Activated naive CD4-positive, alpha-beta T cell (primary cell): ENCODE measurements around the gene IFITM10.
"Not testable (repeated sequence)": the region's sequence is repeated elsewhere in the genome, so short reads cannot be mapped to it uniquely, and the experiment has no call there.

Experiments
- DNase-seq, 4 experiments: peaks; one replicate each; lab custom pipeline; 2025; lab: John Stamatoyannopoulos, UW

IFITM10 gene

GRCh38 chr11:1777737-1778136, 27.3 kb upstream of the IFITM10 start:
- DNase-seq: no peak

GRCh38 chr11:1776944-1777715, 26.7 kb upstream of the IFITM10 start:
- no peak for DNase-seq

- DNase-seq: no peak
Observed at GRCh38 chr11:1776331-1776851, 26.0 kb upstream of the IFITM10 start.

GRCh38 chr11:1774886-1775285, 24.5 kb upstream of the IFITM10 start:
- no peak for DNase-seq

- DNase-seq: no peak
Observed at GRCh38 chr11:1773994-1774550, 23.7 kb upstream of the IFITM10 start.

- no peak for DNase-seq
Observed at GRCh38 chr11:1773131-1773993, 23.0 kb upstream of the IFITM10 start.

GRCh38 chr11:1772270-1773130, 22.1 kb upstream of the IFITM10 start:
- no peak for DNase-seq

GRCh38 chr11:1771700-1772099, 21.3 kb upstream of the IFITM10 start:
- DNase-seq: no peak

- DNase-seq: no peak
Observed at GRCh38 chr11:1771273-1771672, 20.9 kb upstream of the IFITM10 start.

GRCh38 chr11:1770528-1770927, 20.1 kb upstream of the IFITM10 start:
- no peak for DNase-seq

GRCh38 chr11:1770061-1770460, 19.7 kb upstream of the IFITM10 start:
- DNase-seq: no peak

GRCh38 chr11:1769304-1769936, 19.0 kb upstream of the IFITM10 start:
- not testable (repeated sequence) for DNase-seq

- DNase-seq: no peak
Observed at GRCh38 chr11:1768141-1768469, 17.7 kb upstream of the IFITM10 start.

- DNase-seq: no peak
Observed at GRCh38 chr11:1767399-1768140, 17.2 kb upstream of the IFITM10 start.

GRCh38 chr11:1766719-1767398, 16.5 kb upstream of the IFITM10 start:
- no peak for DNase-seq

GRCh38 chr11:1765871-1766718, 15.7 kb upstream of the IFITM10 start:
- DNase-seq: no peak

- DNase-seq: peak; percentile 70 to 86 (median 76)
Observed at GRCh38 chr11:1763796-1764661, 13.6 kb upstream of the IFITM10 start, which contains the start of gene CTSD. CTSD (minus strand) TSS chr11:1763927; CDS start chr11:1763859, 68 bp downstream.

GRCh38 chr11:1763336-1763795, 13.0 kb upstream of the IFITM10 start:
- DNase-seq: no peak
